Skeletal muscle tissue (tissue), 4 donors: ENCODE data around the gene CNTNAP2. TPM values are rescaled to one million over a fixed set of nuclear protein-coding genes. Genes with fewer than 3 reads are reported as not detected.

Experiments used
- H3K27ac ChIP-seq: one replicate; pipeline ENCODE4 v1.7.0; 2013; ENCODE audit warnings: mild to moderate bottlenecking, low read depth, low read length, inconsistent platforms
- H3K27me3 ChIP-seq, 3 donors: one replicate each; pipeline ENCODE4 v1.7.0; 2013; ENCODE audit warnings: low read length in 3 of 3; ENCODE audit not compliant: control insufficient read depth in 3 of 3, insufficient read depth in 3 of 3
- H3K36me3 ChIP-seq, 3 donors: one replicate each; pipeline ENCODE4 v1.7.0; 2013; ENCODE audit warnings: low read length in 3 of 3; ENCODE audit not compliant: control insufficient read depth in 3 of 3, insufficient read depth in 3 of 3
- H3K4me1 ChIP-seq, 3 donors: one replicate each; pipeline ENCODE4 v1.7.0; 2013; ENCODE audit warnings: low read length in 3 of 3, mild to moderate bottlenecking in 3 of 3; ENCODE audit not compliant: control insufficient read depth in 3 of 3, insufficient read depth in 3 of 3
- H3K4me3 ChIP-seq, 3 donors: one replicate each; pipeline ENCODE4 v1.7.0; 2013; ENCODE audit warnings: low read length in 3 of 3
- H3K9ac ChIP-seq, 3 donors: one replicate each; pipeline ENCODE4 v1.7.0; 2013; ENCODE audit warnings: low read length in 3 of 3, mild to moderate bottlenecking in 3 of 3, moderate library complexity in 2 of 3, low read depth in 1 of 3
- H3K9me3 ChIP-seq, 3 donors: one replicate each; pipeline ENCODE4 v1.7.0; 2013; ENCODE audit warnings: low read length in 3 of 3; ENCODE audit not compliant: control insufficient read depth in 3 of 3
- total RNA-seq: library from RNA; depleted of rRNA; stranded (reverse); fragments of >200 nt; gene quantifications from one replicate; pipeline ENCODE4 v1.2.3, GENCODE V29; 2014
- donor health status: Osteomylitis.

Gene CNTNAP2
- total RNA-seq, 1 donor from 2014 or later = 14.1 TPM

DNA sequence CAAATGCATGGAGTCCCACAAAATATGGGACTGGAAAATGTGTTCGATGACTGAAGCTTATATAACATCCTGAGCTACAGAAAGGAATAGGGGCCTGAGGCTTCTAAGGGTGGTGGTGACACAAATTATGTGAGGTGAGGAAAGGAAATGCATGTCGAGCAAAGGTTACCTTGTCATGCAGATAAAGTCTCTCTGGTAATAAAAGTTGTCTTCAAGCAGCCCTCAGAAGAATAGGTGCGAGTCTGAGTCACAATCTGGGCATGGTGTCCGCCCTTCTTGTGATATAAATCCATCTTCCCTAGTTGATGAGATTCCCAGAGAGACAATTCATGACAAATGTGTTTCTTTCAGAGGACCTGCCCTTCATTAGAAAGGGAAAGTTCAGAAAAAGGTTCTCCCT lies 1488.7 kb downstream of the CNTNAP2 start:
- Histone ChIP-seq H3K27me3 (no peaks in the 10 kb centered on the region), H3K36me3 (no peaks in the 10 kb centered on the region)

DNA sequence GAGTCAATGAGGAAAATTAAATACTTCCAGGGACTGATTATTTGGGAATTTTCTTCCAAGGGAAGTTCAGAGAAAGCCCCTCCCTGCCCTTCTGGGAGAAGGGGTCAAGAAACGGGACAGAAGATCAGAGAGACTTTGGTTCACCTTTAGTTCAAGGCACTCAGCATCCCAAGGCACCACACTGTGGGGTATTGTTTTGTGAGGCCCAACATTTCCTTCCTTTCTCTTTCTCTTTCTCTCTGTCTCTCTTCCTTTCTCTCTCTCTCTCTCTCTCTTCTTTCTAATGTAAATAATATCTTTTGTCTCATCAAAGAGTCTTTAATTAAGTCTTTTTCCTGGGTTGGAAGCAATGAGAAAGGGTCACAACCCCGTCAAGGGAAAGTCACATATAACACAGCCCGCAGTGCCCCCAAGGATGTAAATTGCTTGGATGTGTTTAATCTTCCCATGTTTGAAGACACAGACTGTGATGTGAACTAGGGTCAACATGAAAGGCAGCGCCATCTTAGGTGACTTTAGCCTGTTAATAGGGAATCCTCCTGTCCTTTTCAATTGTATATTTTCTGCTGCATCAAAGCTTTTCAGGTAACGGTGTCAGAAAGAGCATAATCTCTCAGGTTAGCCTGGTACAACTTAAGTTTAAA lies 1490.7 kb downstream of the CNTNAP2 start:
- no peaks in the 10 kb centered on the region for H3K36me3 ChIP-seq
- H3K27ac ChIP-seq = no peak overlapping the region
- no peaks in the 10 kb centered on the region for H3K4me1 ChIP-seq
- no peaks in the 10 kb centered on the region for H3K27me3 ChIP-seq
- no peak overlapping the region for H3K4me3 ChIP-seq
- no peaks in the 10 kb centered on the region for H3K9me3 ChIP-seq
- H3K9ac ChIP-seq = no peak overlapping the region

More for the DNA sequence above, 1488.7 kb downstream of the CNTNAP2 start:
- Histone ChIP-seq H3K9me3 (no peaks in the 10 kb centered on the region), H3K9ac (no peak overlapping the region), H3K4me3 (no peak overlapping the region), H3K4me1 (no peaks in the 10 kb centered on the region), H3K27ac (no peak overlapping the region)

DNA sequence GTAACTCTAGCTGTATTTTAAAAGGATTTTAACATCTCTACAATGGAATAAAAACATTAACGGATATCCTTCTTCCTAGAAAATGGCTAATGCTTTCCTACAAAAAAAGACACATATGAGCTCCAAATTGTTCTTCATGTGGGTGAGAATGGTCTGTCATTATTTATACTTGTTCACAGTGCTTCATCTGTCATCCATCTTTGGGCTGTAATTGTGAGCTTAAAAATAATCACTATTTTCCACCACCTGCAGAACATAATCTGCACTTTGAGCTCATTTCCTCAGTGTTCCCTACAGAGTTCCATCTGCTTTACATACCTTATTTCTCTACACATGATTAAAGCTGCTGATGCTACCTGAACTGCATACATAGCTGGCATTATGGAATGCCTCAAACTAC lies 1494.8 kb downstream of the CNTNAP2 start:
- Histone ChIP-seq H3K9ac (no peak overlapping the region), H3K4me3 (no peak overlapping the region), H3K36me3 (no peaks in the 10 kb centered on the region)

DNA sequence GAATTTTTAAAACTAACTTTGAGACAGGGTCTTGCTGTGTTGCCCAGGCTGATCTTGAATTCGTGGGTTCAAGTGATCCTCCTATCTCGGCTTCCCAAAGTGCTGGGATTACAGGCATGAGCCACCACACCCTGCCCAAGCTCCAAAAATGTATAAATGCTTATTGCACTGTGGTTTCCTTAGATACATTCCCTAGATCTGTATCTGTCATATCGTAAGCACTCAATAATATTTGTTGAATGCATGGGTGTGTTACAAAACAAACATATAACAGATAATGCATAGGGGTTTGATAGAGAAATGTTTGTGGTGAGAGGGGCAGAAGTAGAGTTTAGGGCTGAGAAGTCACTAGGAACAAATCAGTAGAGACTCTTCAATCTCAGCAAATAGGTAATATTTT lies 1518.7 kb downstream of the CNTNAP2 start:
- Histone ChIP-seq H3K9ac (no peak overlapping the region), H3K27ac (no peak overlapping the region), H3K36me3 (no peaks in the 10 kb centered on the region)

More for the DNA sequence above, 1494.8 kb downstream of the CNTNAP2 start:
- no peaks in the 10 kb centered on the region for H3K27me3 ChIP-seq
- no peaks in the 10 kb centered on the region for H3K9me3 ChIP-seq
- no peak overlapping the region for H3K27ac ChIP-seq
- no peaks in the 10 kb centered on the region for H3K4me1 ChIP-seq

DNA sequence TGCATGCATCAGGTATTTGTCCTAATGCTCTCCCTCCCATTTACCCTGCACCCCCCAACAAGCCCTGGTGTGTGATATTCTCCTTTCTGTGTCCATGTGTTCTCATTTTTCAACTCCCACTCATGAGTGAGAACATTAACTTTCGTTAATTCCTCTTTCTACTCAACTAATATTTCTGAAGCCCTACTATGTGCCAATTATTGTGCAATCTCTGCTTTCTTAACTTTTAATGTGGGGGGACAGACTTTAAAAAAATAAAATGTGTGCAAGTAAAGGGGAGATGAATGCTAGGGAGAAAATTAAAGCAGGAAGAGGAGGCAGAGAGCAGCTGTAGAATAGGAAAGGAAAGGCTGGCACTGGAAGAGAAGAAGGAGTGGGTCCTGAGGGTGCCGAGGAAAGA lies 1520.0 kb downstream of the CNTNAP2 start:
- H3K9me3 ChIP-seq = no peaks in the 10 kb centered on the region
- no peak overlapping the region for H3K9ac ChIP-seq
- no peaks in the 10 kb centered on the region for H3K36me3 ChIP-seq
- H3K27ac ChIP-seq = no peak overlapping the region
- H3K4me3 ChIP-seq = no peak overlapping the region
- no peaks in the 10 kb centered on the region for H3K27me3 ChIP-seq
- H3K4me1 ChIP-seq = no peaks in the 10 kb centered on the region

More for the DNA sequence above, 1518.7 kb downstream of the CNTNAP2 start:
- Histone ChIP-seq H3K27me3 (no peaks in the 10 kb centered on the region), H3K9me3 (no peaks in the 10 kb centered on the region), H3K4me1 (no peaks in the 10 kb centered on the region), H3K4me3 (no peak overlapping the region)

DNA sequence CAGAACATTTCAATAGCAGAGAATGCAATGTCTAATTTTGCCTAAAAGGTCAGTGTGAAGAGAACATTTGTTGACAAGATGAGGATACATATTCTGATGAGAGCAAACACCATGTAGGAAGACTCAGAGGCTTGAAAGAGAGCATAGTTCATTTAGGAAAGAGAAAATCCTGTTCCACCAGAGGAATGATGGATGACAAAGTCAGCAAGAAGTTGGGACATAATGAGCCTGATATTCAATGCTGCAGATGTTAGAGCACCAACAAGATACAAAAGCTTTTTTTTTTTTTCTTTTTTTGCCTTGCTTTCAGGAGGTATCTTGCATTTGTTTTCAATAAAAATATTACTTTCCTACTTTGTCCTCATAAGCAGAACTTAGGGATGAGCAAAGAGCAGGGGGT lies 1522.0 kb downstream of the CNTNAP2 start:
- no peak overlapping the region for H3K27ac ChIP-seq
- no peaks in the 10 kb centered on the region for H3K27me3 ChIP-seq
- no peaks in the 10 kb centered on the region for H3K36me3 ChIP-seq
- no peaks in the 10 kb centered on the region for H3K4me1 ChIP-seq
- no peak overlapping the region for H3K4me3 ChIP-seq
- H3K9ac ChIP-seq = no peak overlapping the region
- no peaks in the 10 kb centered on the region for H3K9me3 ChIP-seq

DNA sequence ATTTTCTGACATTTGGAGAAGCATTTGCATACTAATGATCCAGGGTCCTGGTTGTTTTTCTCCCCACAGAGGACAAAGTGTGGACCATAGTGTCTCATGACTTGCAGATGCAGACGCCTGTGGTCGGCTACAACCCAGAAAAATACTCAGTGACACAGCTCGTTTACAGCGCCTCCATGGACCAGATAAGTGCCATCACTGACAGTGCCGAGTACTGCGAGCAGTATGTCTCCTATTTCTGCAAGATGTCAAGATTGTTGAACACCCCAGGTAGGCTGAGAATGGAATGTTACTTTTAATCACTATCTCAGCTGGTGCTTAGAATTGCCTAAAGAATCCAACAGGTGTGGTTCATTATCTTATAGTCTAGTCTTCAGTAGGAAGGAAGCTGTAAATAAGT lies 1522.4 kb downstream of the CNTNAP2 start:
- H3K4me1 ChIP-seq = no peaks in the 10 kb centered on the region
- no peaks in the 10 kb centered on the region for H3K9me3 ChIP-seq
- no peaks in the 10 kb centered on the region for H3K27me3 ChIP-seq
- no peak overlapping the region for H3K9ac ChIP-seq
- H3K4me3 ChIP-seq = no peak overlapping the region
- no peak overlapping the region for H3K27ac ChIP-seq
- H3K36me3 ChIP-seq = no peaks in the 10 kb centered on the region

DNA sequence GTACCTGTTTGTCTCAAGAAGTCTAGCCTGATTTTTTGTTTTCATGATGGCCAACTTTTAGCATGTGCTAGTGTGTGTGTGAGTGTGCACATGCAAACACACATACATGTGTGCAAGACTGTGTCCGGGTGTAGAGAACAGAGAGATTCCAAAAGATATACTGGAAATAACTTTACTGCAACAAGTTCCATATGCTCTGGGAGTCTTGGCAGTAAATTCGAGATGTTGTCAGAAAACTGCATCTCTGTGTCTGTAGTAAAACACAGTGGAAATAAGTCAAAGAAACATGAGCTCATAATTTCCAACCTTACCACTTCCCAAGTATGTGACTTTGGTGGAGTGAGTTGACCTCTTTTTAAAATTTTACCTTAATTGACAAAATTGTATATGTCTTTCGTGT lies 1523.2 kb downstream of the CNTNAP2 start:
- Histone ChIP-seq H3K4me3 (no peak overlapping the region), H3K4me1 (no peaks in the 10 kb centered on the region), H3K27me3 (no peaks in the 10 kb centered on the region), H3K9ac (no peak overlapping the region), H3K9me3 (no peaks in the 10 kb centered on the region), H3K36me3 (no peaks in the 10 kb centered on the region), H3K27ac (no peak overlapping the region)

DNA sequence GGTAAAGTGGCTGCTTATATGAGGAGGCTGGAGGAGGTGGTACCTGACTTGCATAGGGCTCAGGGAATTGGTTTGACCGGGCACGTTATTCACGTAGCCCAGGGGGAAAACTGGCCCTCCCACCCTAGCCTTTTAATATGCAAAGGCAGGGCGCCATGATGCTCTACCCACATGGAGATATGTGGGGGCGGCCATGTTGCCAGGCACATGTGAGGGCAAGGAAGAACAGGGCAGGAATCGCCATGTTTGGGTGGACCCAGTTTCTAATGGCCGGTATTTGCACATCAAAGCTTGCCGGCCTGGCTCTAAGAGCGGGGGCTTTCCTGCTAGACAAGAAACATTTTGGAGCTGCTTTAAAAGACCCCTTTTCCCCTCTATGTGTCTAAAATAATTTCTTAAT lies 1524.2 kb downstream of the CNTNAP2 start:
- Histone ChIP-seq H3K27ac (no peak overlapping the region), H3K9me3 (no peaks in the 10 kb centered on the region), H3K36me3 (no peaks in the 10 kb centered on the region), H3K27me3 (no peaks in the 10 kb centered on the region), H3K9ac (no peak overlapping the region), H3K4me1 (no peaks in the 10 kb centered on the region), H3K4me3 (no peak overlapping the region)

DNA sequence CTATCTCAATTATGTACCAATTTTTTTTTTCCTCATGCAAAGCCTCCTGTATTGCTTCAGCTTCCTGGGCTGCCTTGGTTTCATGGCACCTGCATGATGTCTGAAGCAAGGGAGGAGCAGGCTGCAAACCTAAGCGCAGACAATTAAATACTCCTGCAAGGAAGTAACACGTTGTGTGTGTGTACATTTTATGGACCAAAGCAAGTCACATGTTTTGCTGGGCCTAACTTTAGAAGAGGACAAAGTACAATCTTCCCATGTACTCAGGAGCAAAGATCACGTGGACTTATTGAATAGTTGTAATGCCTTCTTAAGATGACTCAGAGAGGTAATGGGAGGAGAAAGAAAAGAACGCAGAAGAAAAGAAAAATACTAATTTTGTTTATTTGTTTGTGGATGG lies 1530.0 kb downstream of the CNTNAP2 start:
- no peak overlapping the region for H3K27ac ChIP-seq
- no peaks in the 10 kb centered on the region for H3K9me3 ChIP-seq
- H3K36me3 ChIP-seq = no peaks in the 10 kb centered on the region
- H3K27me3 ChIP-seq = no peaks in the 10 kb centered on the region
- no peaks in the 10 kb centered on the region for H3K4me1 ChIP-seq
- H3K4me3 ChIP-seq = no peak overlapping the region
- H3K9ac ChIP-seq = no peak overlapping the region
